Mesenchymal stem cell (in vitro differentiated cells and primary cell): ENCODE results near the gene FARP2.

Experiments used
- DNase-seq: peaks from one replicate; pipeline ENCODE4 v3.0.0-alpha.2; 2013
- H2AFZ ChIP-seq: one replicate; pipeline ENCODE4 v1.6.1; 2013; ENCODE audit warnings: low read depth, mild to moderate bottlenecking, control low read depth, inconsistent platforms, low read length, moderate library complexity
- H2AK5ac ChIP-seq: 2 replicates; pipeline ENCODE4 v1.6.1; 2013; ENCODE audit warnings: low read length, moderate library complexity, mild to moderate bottlenecking, inconsistent platforms; ENCODE audit not compliant: severe bottlenecking
- H2BK120ac ChIP-seq: one replicate; pipeline ENCODE4 v1.6.1; 2013; ENCODE audit warnings: low read depth, mild to moderate bottlenecking, inconsistent platforms, low read length, moderate library complexity
- H2BK12ac ChIP-seq, 2 experiments: one replicate each; pipeline ENCODE4 v1.6.1; 2013; ENCODE audit warnings: inconsistent platforms in 2 of 2, low read length in 2 of 2, mild to moderate bottlenecking in 2 of 2, moderate library complexity in 2 of 2, control low read depth in 1 of 2
- H2BK15ac ChIP-seq: one replicate; pipeline ENCODE4 v1.6.1; 2013; ENCODE audit warnings: mild to moderate bottlenecking, low read depth, inconsistent platforms; ENCODE audit not compliant: poor library complexity, severe bottlenecking
- H2BK5ac ChIP-seq: 2 replicates; pipeline ENCODE4 v1.6.1; 2013; ENCODE audit warnings: low read depth, mild to moderate bottlenecking, low read length, control low read depth, inconsistent platforms; ENCODE audit not compliant: poor library complexity, severe bottlenecking
- H3K14ac ChIP-seq, 2 experiments: one replicate each; pipeline ENCODE4 v1.6.1; 2013; ENCODE audit warnings: inconsistent platforms in 2 of 2, low read length in 2 of 2, control low read depth in 1 of 2, mild to moderate bottlenecking in 1 of 2, moderate library complexity in 1 of 2
- H3K18ac ChIP-seq, 2 experiments: one replicate each; pipeline ENCODE4 v1.6.1; 2013; ENCODE audit warnings: inconsistent platforms in 2 of 2, low read length in 2 of 2, control low read depth in 1 of 2, low read depth in 1 of 2, mild to moderate bottlenecking in 1 of 2
- H3K23ac ChIP-seq, 2 experiments: one replicate each; pipeline ENCODE4 v1.6.1; 2013; ENCODE audit warnings: inconsistent platforms in 2 of 2, low read length in 2 of 2, mild to moderate bottlenecking in 2 of 2, moderate library complexity in 2 of 2, control low read depth in 1 of 2
- H3K27ac ChIP-seq: 2 replicates; pipeline ENCODE4 v1.5.1; 2013; ENCODE audit warnings: mild to moderate bottlenecking, moderate library complexity, low read length, control low read depth, inconsistent platforms; ENCODE audit not compliant: poor library complexity, severe bottlenecking
- H3K27me3 ChIP-seq, 2 experiments: 2 replicates each; pipeline versions ENCODE4 v1.6.1 to v1.7.0; 2013; ENCODE audit warnings: low read length in 2 of 2, mild to moderate bottlenecking in 2 of 2, moderate library complexity in 2 of 2, control low read depth in 1 of 2, inconsistent platforms in 1 of 2; ENCODE audit not compliant: control insufficient read depth in 1 of 2, insufficient read depth in 1 of 2
- H3K36me3 ChIP-seq, 2 experiments: 2 replicates each; pipeline versions ENCODE4 v1.6.1 to v1.7.0; 2013; ENCODE audit warnings: low read length in 2 of 2, control low read depth in 1 of 2, inconsistent platforms in 1 of 2, low read depth in 1 of 2, mild to moderate bottlenecking in 1 of 2; ENCODE audit not compliant: insufficient read depth in 2 of 2, control insufficient read depth in 1 of 2
- H3K4ac ChIP-seq, 2 experiments: one replicate each; pipeline ENCODE4 v1.6.1; 2013; ENCODE audit warnings: inconsistent platforms in 2 of 2, low read length in 2 of 2, mild to moderate bottlenecking in 2 of 2, moderate library complexity in 2 of 2, control low read depth in 1 of 2, low read depth in 1 of 2
- H3K4me1 ChIP-seq: 2 replicates; pipeline ENCODE4 v1.6.1; 2013; ENCODE audit warnings: low read depth, low read length, control low read depth; ENCODE audit not compliant: control insufficient read depth, insufficient read depth
- H3K4me2 ChIP-seq: 2 replicates; pipeline ENCODE4 v1.6.1; 2013; ENCODE audit warnings: low read length, mild to moderate bottlenecking, inconsistent platforms; ENCODE audit not compliant: poor library complexity, severe bottlenecking
- H3K4me3 ChIP-seq, 2 experiments: 2 replicates each; pipeline versions ENCODE4 v1.5.1 to v1.7.0; 2013; ENCODE audit warnings: low read length in 2 of 2, mild to moderate bottlenecking in 2 of 2, control low read depth in 1 of 2, low read depth in 1 of 2; ENCODE audit not compliant: insufficient read depth in 1 of 2
- H3K79me1 ChIP-seq: replicated peaks from 2 replicates; pipeline ENCODE4 v1.6.1; 2013; ENCODE audit warnings: mild to moderate bottlenecking, control low read depth, low read length, inconsistent platforms; ENCODE audit not compliant: poor library complexity, severe bottlenecking
- H3K9ac ChIP-seq: 2 replicates; pipeline ENCODE4 v1.7.0; 2013; ENCODE audit warnings: mild to moderate bottlenecking, low read length, moderate library complexity
- H3K9me3 ChIP-seq: 2 replicates; pipeline ENCODE4 v1.7.0; 2013; ENCODE audit warnings: mild to moderate bottlenecking, low read length; ENCODE audit not compliant: control insufficient read depth
- H4K8ac ChIP-seq: one replicate; pipeline ENCODE4 v1.6.1; 2013; ENCODE audit warnings: inconsistent platforms, mild to moderate bottlenecking, low read length, moderate library complexity
- H4K91ac ChIP-seq: one replicate; pipeline ENCODE4 v1.6.1; 2013; ENCODE audit warnings: mild to moderate bottlenecking, low read length, inconsistent platforms
- WGBS: methylation state at CpG from one replicate; pipeline ENCODE4 v1.1.7; 2013; ENCODE audit warnings: mixed read lengths; 5-methylcytosine and 5-hydroxymethylcytosine counted together

Gene FARP2

GRCh38 chr2:241531161-241531722, 175.2 kb downstream of the FARP2 start:
- no peaks in the 10 kb centered on the region for H3K79me1 ChIP-seq
- no peaks in the 10 kb centered on the region for H3K36me3 ChIP-seq
- no peak overlapping the region for H3K4ac ChIP-seq
- H3K4me3 ChIP-seq = no peak overlapping the region
- H3K14ac ChIP-seq = no peak overlapping the region
- H2AFZ ChIP-seq = no peak overlapping the region
- H3K4me2 ChIP-seq = no peak overlapping the region
- no peak overlapping the region for H2BK120ac ChIP-seq
- no peak overlapping the region for H2BK15ac ChIP-seq
- peaks cover 2% of the 10 kb centered on the region for H3K9me3 ChIP-seq
- no peak overlapping the region for H2AK5ac ChIP-seq
- H4K8ac ChIP-seq = no peak overlapping the region
- H3K23ac ChIP-seq = no peak overlapping the region
- H4K91ac ChIP-seq = no peak overlapping the region
- H3K27ac ChIP-seq = no peak overlapping the region
- H3K4me1 ChIP-seq = peaks cover 2% of the 10 kb centered on the region
- WGBS = 93% methylated on average over 9 of the region's 13 CpGs
- H3K18ac ChIP-seq = no peak overlapping the region
- H2BK5ac ChIP-seq = no peak overlapping the region
- H2BK12ac ChIP-seq = no peak overlapping the region
- H3K9ac ChIP-seq = no peak overlapping the region
- H3K27me3 ChIP-seq = peaks cover 9 to 50% of the 10 kb centered on the region in 2 experiments
- no peak for DNase-seq

- Histone ChIP-seq H3K27ac (no peak overlapping the region), H3K14ac (no peak overlapping the region), H3K9me3 (no peaks in the 10 kb centered on the region), H2BK12ac (no peak overlapping the region), H2BK5ac (no peak overlapping the region), H2BK120ac (no peak overlapping the region), H4K91ac (no peak overlapping the region), H3K4me1 (peaks cover 2% of the 10 kb centered on the region), H3K23ac (no peak overlapping the region), H2BK15ac (no peak overlapping the region), H3K4ac (no peak overlapping the region), H2AFZ (no peak overlapping the region), H3K27me3 (peaks cover 9 to 53% of the 10 kb centered on the region in 2 experiments), H3K36me3 (no peaks in the 10 kb centered on the region), H3K4me2 (no peak overlapping the region), H3K4me3 (no peak overlapping the region), H3K79me1 (no peaks in the 10 kb centered on the region), H3K9ac (no peak overlapping the region), H3K18ac (no peak overlapping the region), H4K8ac (no peak overlapping the region), H2AK5ac (no peak overlapping the region)
- no peak for DNase-seq
- 89% methylated on average over 6 of the region's 8 CpGs for WGBS
Measured at GRCh38 chr2:241532168-241532567, 176.1 kb downstream of the FARP2 start.

GRCh38 chr2:241532733-241533601, 176.9 kb downstream of the FARP2 start:
- H3K4me3 ChIP-seq = no peak overlapping the region
- H2AK5ac ChIP-seq = no peak overlapping the region
- peaks cover 9 to 52% of the 10 kb centered on the region in 2 experiments for H3K27me3 ChIP-seq
- H3K9me3 ChIP-seq = no peaks in the 10 kb centered on the region
- peaks cover 2% of the 10 kb centered on the region for H3K4me1 ChIP-seq
- H3K23ac ChIP-seq = no peak overlapping the region
- H2BK15ac ChIP-seq = no peak overlapping the region
- H3K36me3 ChIP-seq = no peaks in the 10 kb centered on the region
- no peak overlapping the region for H3K27ac ChIP-seq
- H3K14ac ChIP-seq = no peak overlapping the region
- no peak overlapping the region for H4K8ac ChIP-seq
- H2BK12ac ChIP-seq = no peak overlapping the region
- no peak for DNase-seq
- no peaks in the 10 kb centered on the region for H3K79me1 ChIP-seq
- H2BK5ac ChIP-seq = no peak overlapping the region
- H4K91ac ChIP-seq = no peak overlapping the region
- H3K18ac ChIP-seq = no peak overlapping the region
- H2AFZ ChIP-seq = no peak overlapping the region
- H3K4me2 ChIP-seq = no peak overlapping the region
- H3K9ac ChIP-seq = no peak overlapping the region
- 92% methylated on average over 26 of the region's 26 CpGs for WGBS
- H3K4ac ChIP-seq = no peak overlapping the region
- no peak overlapping the region for H2BK120ac ChIP-seq

GRCh38 chr2:241534293-241534692, 178.2 kb downstream of the FARP2 start:
- Histone ChIP-seq H2BK15ac (no peak overlapping the region), H3K79me1 (no peaks in the 10 kb centered on the region), H3K27me3 (peaks cover 9 to 48% of the 10 kb centered on the region in 2 experiments), H3K4me1 (peaks cover 2% of the 10 kb centered on the region), H2AK5ac (no peak overlapping the region), H3K18ac (no peak overlapping the region), H3K9me3 (no peaks in the 10 kb centered on the region), H4K8ac (no peak overlapping the region), H3K4ac (no peak overlapping the region), H3K27ac (no peak overlapping the region), H3K4me2 (no peak overlapping the region), H3K4me3 (no peak overlapping the region), H2BK120ac (no peak overlapping the region), H3K23ac (no peak overlapping the region), H4K91ac (no peak overlapping the region), H3K9ac (no peak overlapping the region), H2BK12ac (no peak overlapping the region), H2AFZ (no peak overlapping the region), H2BK5ac (no peak overlapping the region), H3K36me3 (no peaks in the 10 kb centered on the region), H3K14ac (no peak overlapping the region)
- WGBS = 83% methylated on average over 7 of the region's 7 CpGs
- no peak for DNase-seq
